Ectodermal cell (in vitro differentiated cells): ENCODE measurements around the gene PTGDS.

Experiments
- H3K27ac ChIP-seq: 2 replicates; pipeline ENCODE4 v1.7.0; 2013; ENCODE audit warnings: mild to moderate bottlenecking, low read depth, low read length; ENCODE audit not compliant: insufficient read depth, poor library complexity, severe bottlenecking
- H3K27me3 ChIP-seq: 2 replicates; pipeline ENCODE4 v1.7.0; 2013; ENCODE audit warnings: mild to moderate bottlenecking, low read length; ENCODE audit not compliant: insufficient read depth, control insufficient read depth, poor library complexity, severe bottlenecking
- H3K36me3 ChIP-seq: one replicate; pipeline ENCODE4 v1.7.0; 2013; ENCODE audit warnings: low read length; ENCODE audit not compliant: control insufficient read depth, insufficient read depth
- H3K4me1 ChIP-seq: one replicate; pipeline ENCODE4 v1.7.0; 2013; ENCODE audit warnings: low read length; ENCODE audit not compliant: control insufficient read depth, insufficient read depth
- H3K4me3 ChIP-seq: 2 replicates; pipeline ENCODE4 v1.7.0; 2013; ENCODE audit warnings: low read depth, low read length, control low read depth; ENCODE audit not compliant: insufficient read depth
- H3K9me3 ChIP-seq: 2 replicates; pipeline ENCODE4 v1.7.0; 2013; ENCODE audit warnings: mild to moderate bottlenecking, low read length, moderate library complexity; ENCODE audit not compliant: control insufficient read depth
- WGBS, 2 experiments: methylation state at CpG; one replicate each; pipeline ENCODE4 v1.1.7; 2013; ENCODE audit warnings: missing lambda C conversion rate in 2 of 2; 5-methylcytosine and 5-hydroxymethylcytosine counted together

Gene PTGDS

GRCh38 chr9:136981588-136982231 lies 4.4 kb downstream of the PTGDS start:
- H3K4me1 ChIP-seq = peaks cover 3% of the 10 kb centered on the region
- no peak overlapping the region for H3K4me3 ChIP-seq
- H3K9me3 ChIP-seq = no peaks in the 10 kb centered on the region
- H3K27me3 ChIP-seq = peaks cover 37% of the 10 kb centered on the region
- no peak overlapping the region for H3K27ac ChIP-seq
- H3K36me3 ChIP-seq = no peaks in the 10 kb centered on the region
- 86 to 87% methylated on average over 17 of the region's 17 CpGs for WGBS, 2 experiments

DNA sequence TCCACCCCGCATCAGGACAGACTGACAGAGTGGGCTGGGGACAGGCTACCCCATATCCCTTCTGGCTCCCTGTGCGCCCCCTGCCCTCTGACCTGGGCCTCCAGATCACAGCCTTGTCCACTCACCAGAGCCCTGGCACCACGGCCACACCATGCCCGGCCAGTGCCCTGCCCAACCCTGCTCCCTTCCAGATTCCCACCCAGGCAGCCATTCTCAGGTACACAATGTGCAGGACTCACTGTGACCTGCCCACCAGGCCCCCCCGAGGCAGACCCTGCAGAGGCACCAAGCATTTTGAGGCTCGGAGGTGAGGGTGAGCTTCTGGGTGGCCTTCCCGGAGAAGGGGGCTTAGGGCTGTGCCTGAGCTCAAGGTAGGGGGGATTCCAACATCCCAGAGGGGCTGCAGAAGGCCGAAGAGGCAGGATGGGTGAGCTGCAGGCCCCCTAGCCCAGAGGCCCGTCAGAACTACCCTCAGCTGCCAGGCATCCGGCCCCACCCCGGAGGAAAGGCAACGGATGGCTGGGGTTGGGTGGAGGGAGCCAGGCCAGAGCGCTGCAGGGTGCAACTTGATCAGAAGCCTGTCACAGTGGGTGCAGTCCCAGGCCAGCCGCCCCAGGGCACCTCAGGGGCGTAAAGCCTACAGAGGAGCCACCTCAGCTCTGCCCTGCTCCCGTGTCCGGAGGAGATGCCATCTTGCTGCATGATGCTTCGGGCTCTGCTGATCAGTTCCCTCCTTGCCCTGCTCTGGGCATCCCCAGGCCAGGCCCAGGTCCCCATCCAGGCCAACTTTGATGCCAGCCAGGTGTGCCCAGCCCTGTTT lies 5.1 kb downstream of the PTGDS start, which contains the start of gene LCNL1:
Gene LCNL1 (plus strand): TSS at position 762 of the 820 bp plus-strand sequence. CDS start 594 bp downstream, outside the sequence.
- 88% methylated on average over 18 of the region's 18 CpGs for WGBS, 2 experiments
- H3K4me3 ChIP-seq = no peak within 1 kb of the TSS

GRCh38 chr9:136983167-136983566 lies 5.9 kb downstream of the PTGDS start:
- Histone ChIP-seq H3K27ac (no peak overlapping the region), H3K27me3 (peaks cover 28% of the 10 kb centered on the region), H3K36me3 (no peaks in the 10 kb centered on the region), H3K4me1 (no peaks in the 10 kb centered on the region), H3K9me3 (no peaks in the 10 kb centered on the region), H3K4me3 (no peak overlapping the region)
- WGBS, 2 experiments = 92 to 93% methylated on average over 9 of the region's 9 CpGs

More for the DNA sequence above, 5.1 kb downstream of the PTGDS start, which contains the start of gene LCNL1:
- Histone ChIP-seq H3K36me3 (no peaks in the 10 kb centered on the region), H3K4me1 (peaks cover 2% of the 10 kb centered on the region), H3K9me3 (no peaks in the 10 kb centered on the region), H3K27me3 (peaks cover 30% of the 10 kb centered on the region), H3K27ac (no peak within 1 kb of the TSS)

DNA sequence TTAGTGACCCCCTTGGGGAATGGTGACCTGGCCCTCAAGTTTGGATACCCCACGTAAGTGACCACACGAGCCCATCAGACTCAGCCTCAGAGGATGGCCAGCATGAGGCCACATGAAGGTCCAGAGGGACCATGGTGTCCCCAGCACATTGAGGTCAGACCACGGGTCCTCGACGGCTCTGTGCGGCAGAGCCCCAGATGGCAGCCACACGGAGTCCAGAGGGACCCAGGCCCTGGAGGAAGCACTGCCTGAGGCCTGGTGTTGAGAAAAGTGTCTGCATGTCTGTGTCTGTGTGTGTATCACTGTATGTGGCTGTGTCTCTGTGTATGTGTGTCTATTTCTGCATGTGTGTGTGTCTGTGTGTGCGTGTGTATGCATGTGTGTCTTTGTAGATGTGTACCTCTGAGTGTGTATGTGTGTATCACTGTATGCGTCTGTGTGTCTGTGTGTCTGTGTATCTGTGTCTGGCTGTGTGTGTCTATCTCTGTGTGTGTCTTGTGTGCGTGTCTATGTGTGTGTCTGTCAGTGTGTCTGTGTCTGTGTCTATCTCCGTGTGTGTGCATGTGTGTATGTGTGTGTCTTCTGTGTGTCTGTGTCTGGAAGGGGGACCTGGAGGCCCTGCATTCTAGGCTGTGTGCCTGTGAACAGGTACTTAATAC lies 6.5 kb downstream of the PTGDS start:
- H3K9me3 ChIP-seq = no peaks in the 10 kb centered on the region
- no peaks in the 10 kb centered on the region for H3K4me1 ChIP-seq
- H3K27me3 ChIP-seq = peaks cover 28% of the 10 kb centered on the region
- no peak overlapping the region for H3K27ac ChIP-seq
- WGBS, 2 experiments = 90 to 91% methylated on average over 11 of the region's 11 CpGs
- H3K4me3 ChIP-seq = no peak overlapping the region
- H3K36me3 ChIP-seq = no peaks in the 10 kb centered on the region

DNA sequence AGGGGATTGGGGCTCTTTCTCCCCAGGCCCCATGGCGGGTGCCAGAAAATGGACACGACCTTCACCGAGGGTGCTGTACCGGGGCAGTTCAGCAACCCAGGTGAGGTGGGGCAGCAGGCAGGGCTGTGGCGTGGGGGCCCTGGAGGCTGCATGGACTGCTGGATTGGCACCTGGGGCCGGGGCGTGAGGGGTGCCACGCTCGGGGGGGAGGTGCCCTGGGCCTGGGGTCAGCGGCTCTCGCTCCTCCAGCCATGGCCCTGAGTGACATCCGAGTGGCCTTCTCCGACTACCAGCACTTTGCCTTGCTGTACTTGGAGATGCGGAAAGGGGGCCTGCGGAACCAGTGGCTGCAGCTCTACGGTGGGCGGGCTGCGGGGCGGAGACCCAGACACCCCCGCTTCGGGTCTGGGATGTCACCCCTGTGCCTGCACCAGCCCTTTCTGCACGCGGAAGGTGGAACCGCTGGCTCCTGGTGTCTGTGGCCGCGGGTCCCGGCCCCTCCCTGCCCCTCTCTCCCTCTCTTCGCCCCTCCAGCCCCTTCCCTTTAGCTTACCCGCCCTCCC lies 7.2 kb downstream of the PTGDS start:
- Histone ChIP-seq H3K4me3 (no peak overlapping the region), H3K4me1 (no peaks in the 10 kb centered on the region)
- 83 to 84% methylated on average over 29 of the region's 29 CpGs for WGBS, 2 experiments

DNA sequence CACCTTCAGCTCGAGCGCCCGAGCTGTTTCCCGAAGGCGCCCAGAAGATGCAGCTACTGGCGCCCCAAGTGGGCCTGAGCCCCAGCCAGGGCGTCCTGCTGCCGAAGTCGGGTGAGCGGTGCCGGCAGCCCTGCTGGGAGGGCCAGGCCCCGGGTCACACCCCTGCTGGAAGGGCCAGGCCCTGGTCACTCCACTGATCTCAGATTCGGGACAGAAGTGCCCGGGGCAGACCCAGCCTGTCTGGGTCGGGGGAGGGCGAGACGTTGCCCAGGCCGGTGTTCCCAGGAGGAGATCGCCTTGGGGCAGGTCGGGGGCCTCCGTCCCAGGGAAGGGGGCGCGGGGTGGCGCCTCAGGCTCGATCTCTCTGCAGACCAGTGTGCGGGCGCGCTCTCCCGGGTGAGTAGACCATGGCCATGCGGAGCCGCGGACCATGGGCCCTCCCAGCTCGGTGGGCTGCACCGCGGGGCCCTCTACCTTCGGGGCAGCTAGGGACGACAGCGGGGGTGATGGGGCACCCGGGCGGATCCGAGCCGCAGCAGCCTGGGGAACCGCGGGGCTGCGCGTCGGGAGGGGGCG lies 7.8 kb downstream of the PTGDS start:
- Histone ChIP-seq H3K4me1 (no peaks in the 10 kb centered on the region), H3K9me3 (no peaks in the 10 kb centered on the region), H3K4me3 (no peak overlapping the region), H3K27ac (no peak overlapping the region), H3K36me3 (no peaks in the 10 kb centered on the region), H3K27me3 (peaks cover 28% of the 10 kb centered on the region)
- WGBS, 2 experiments = 63 to 64% methylated on average over 48 of the region's 48 CpGs

More for the DNA sequence above, 7.2 kb downstream of the PTGDS start:
- Histone ChIP-seq H3K27ac (no peak overlapping the region), H3K27me3 (peaks cover 28% of the 10 kb centered on the region), H3K36me3 (no peaks in the 10 kb centered on the region), H3K9me3 (no peaks in the 10 kb centered on the region)

DNA sequence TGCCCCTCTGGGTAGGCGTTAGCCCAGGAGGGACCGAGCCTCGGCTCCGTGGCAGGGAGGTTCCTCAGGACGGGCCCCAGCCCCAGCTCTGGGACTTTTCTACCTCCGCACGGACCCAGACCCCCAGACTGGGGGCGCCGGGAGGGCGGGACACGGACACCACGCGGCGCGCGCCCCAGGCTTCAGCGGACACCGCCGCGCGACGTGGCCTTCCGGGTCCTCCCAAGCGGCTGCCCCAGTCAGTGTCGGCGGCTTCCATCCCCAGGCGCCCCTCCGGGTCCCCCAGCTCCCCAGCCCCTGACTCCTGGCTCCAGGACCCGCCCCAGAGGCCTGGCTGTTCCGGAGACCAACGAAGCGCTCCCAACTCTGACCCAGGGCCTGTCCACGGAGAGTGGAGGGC lies 8.5 kb downstream of the PTGDS start:
- Histone ChIP-seq H3K27me3 (peaks cover 28% of the 10 kb centered on the region), H3K4me3 (no peak overlapping the region), H3K27ac (no peak overlapping the region), H3K4me1 (no peaks in the 10 kb centered on the region), H3K36me3 (no peaks in the 10 kb centered on the region), H3K9me3 (no peaks in the 10 kb centered on the region)
- 73 to 76% methylated on average over 33 of the region's 33 CpGs for WGBS, 2 experiments

DNA sequence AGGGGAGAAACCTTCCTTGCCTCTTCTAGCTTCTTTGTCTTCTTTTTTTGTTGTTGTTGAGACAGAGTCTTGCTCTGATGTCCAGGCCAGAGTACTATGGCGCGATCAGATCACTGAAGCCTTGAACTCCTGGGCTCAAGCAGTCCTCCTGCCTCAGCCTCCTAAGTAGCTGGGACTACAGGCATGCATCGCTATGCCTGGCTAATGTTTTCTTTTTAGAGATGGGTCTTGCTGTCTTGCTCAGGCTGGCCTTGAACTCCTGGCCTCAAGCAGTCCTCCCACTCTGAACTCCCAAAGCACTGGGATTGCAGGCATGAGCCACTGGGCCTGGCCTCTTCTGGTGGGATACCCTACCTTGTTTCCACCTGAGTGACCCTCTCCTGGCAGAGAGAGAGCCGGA lies 11.6 kb downstream of the PTGDS start:
- no peaks in the 10 kb centered on the region for H3K36me3 ChIP-seq
- H3K4me3 ChIP-seq = no peak overlapping the region
- peaks cover 38% of the 10 kb centered on the region for H3K27me3 ChIP-seq
- no peaks in the 10 kb centered on the region for H3K9me3 ChIP-seq
- no peak overlapping the region for H3K27ac ChIP-seq
- H3K4me1 ChIP-seq = peaks cover 9% of the 10 kb centered on the region
- WGBS, 2 experiments = 89 to 92% methylated on average over 4 of the region's 4 CpGs

GRCh38 chr9:136990242-136990911 lies 13.1 kb downstream of the PTGDS start:
- Histone ChIP-seq H3K4me1 (peaks cover 9% of the 10 kb centered on the region), H3K4me3 (no peak overlapping the region), H3K36me3 (no peaks in the 10 kb centered on the region), H3K27ac (no peak overlapping the region), H3K9me3 (no peaks in the 10 kb centered on the region), H3K27me3 (peaks cover 42% of the 10 kb centered on the region)
- WGBS, 2 experiments = 77 to 78% methylated on average over 10 of the region's 10 CpGs
